T-helper 1 cell treated with Interleukin-12 subunit alpha and Interleukin-12 subunit beta and Interleukin-4 antibody, amounts not matched to agents 30 ng/mL and 1 ng/mL, for 36 hours (primary cell): ENCODE results near the gene MAGEB17. TPM values are rescaled to one million over a fixed set of nuclear protein-coding genes. Genes with fewer than 3 reads are reported as not detected.

Experiments
- intact Hi-C: fragments of 100-400 bp; cut with micrococcal nuclease; formaldehyde crosslinking; loops from one replicate; pipeline ENCODE4 v1.15.1; 2024
- total RNA-seq: library from RNA; stranded (reverse); gene quantifications from 2 replicates; pipeline ENCODE4 v1.2.3, GENCODE V29; 2022

Gene MAGEB17
- total RNA-seq, 1 donor from 2014 or later, result not detected

DNA sequence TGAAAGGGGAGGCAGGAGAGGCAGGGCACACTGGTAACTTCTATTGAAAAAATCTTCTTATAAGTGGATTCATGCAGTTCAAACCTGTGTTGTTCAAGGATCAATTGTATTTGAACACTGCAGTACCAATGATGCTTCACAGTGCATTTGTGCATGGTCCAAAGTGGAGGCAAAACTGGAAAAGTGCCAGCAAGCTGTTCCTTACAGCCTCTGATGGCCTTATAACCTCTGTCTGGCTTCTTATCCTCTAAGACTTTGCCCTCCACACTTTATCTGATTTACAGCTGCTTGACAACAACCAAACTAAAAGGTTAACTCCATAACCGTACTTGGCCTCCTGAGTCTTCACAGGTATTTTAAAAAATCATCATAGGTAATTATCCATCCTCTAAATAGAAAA lies 40.4 kb downstream of the MAGEB17 start:
- intact Hi-C loops, result no loop called here

DNA sequence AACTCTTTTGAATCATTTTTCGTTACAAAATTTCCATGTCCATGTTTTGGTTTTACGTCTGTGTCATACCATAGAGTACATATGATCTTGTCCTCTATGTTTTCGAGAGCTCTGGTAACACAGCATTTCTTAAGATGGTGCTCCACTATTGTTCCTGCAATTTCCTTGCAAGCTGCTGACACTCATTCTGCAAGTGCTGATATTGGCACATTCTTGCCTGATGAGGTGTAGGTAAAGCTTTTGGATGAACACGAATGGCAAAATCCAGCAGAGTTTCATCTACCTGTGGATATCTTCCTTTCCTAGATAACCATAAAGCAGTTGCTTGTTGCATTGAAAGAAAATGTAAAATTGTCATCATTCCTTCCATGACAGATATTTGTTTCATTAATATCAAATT lies 41.3 kb downstream of the MAGEB17 start:
- intact Hi-C loops, result no loop called here

DNA sequence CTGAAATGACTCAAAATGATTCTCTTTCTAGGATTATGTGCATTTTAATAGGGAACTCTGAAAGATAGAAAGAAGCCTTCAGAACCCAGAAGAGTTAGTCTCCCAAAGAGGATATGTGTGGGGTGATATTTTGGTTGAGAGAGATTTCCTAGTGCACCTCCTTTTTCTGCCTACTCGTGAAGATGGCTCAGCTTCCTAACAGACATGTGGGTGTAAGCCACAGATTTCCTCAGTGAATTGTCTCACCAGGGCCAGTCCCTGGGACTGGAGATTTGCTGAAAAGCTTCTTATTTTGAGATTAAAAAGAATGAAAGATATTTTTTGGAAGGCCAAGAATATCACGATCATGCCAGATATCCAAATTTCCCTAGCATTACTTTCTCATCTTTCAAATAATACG lies 42.8 kb downstream of the MAGEB17 start:
- intact Hi-C loops, result no loop called here

DNA sequence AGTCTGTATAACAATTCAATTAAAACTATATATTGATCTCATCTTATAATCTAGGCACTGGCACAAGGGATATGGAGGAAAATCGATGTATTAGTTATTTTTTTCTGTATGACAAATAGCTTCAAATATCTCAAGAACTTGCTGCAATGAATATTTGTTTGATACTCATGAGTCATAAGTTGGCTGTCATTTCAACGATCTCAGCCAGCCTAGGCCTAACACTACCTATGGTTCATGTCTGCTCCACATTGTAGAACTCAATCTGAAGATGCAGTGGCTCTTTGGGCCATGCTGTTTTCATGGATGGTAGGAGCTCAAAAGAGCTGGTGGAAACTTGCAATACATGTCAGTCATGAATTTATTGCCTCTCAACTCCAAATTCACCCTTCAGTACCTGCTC lies 44.7 kb downstream of the MAGEB17 start:
- intact Hi-C loops, result no loop called here

DNA sequence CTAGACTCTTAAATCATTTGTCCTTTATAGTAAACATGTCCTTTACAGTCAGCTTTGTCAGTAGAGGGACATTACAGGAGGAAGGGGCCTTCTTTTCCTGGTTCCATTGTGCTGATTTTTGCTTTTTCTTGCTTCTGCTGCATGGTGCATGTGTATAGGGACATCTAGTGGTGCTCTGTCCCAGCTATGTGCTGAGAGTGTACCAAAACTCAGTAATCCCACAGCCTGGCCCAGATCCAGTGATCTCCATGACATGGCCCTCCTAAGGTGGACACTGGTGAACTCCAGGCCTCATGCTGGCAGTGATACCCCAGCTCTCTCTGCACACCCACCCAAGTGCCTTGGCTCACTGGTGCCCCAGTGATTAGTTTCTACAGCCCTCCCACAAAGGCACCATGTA lies 45.2 kb downstream of the MAGEB17 start:
- intact Hi-C loops, result no loop called here

DNA sequence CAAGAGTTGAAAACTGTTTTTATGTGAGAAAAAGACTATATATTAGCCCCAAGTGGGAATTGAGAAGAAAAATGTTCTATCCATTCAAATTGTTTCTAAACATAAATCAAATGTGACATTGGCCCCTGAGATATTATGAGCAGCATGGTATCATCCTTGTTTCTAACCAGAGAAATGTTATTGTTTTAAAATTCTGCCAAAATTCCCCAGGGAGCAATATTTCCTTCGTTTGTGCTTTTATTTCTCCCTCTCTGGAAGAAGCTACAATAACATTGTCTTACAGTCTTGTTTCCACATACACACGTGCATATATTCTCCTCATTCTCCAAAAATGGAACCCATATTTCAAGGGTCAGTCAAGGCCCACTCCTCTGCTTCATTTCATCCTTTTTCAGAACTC lies 46.7 kb downstream of the MAGEB17 start:
- intact Hi-C loops, result no loop called here

DNA sequence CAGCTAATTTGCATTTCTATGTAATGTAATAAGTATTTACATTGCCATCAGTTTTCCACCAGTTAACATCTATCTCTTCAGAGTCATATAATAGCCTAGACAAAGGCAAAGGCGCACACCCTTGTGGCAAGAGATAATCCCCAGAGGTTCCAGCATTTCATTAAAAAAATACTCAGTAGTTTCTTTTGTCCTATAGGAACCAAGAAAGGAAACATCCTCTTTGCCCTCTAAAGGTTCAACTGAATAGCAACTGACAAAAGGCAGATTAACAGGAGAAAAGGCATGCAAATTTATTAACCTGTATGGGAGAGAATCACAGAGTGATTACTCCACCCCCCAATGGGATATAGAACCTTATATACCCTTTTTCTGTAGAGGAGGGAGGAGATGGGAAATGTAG lies 48.4 kb downstream of the MAGEB17 start:
- intact Hi-C loops, result no loop called here

Other genes starting within 250 kb of the MAGEB17 start
- gene GRPR, start 43.9 kb upstream of the MAGEB17 start, total RNA-seq, result not detected in 2 replicates